Measurements from ENCODE around the gene GRIN2A. TPM values are rescaled to one million over a fixed set of nuclear protein-coding genes. Genes with fewer than 3 reads are reported as not detected.

The GRIN2A gene
- under 1 TPM in 1 of 2 donors, not detected in 1; under 0.01 TPM for total RNA-seq

GRCh38 chr16:10182222-10183053 lies at the start of gene GRIN2A:
GRIN2A (minus strand) TSS chr16:10182428; CDS start chr16:10180411, 2,017 bp downstream.

Small RNAs within 50 kb of the gene (small RNA-seq; reads per million reads assigned to genes)
- 0 to 0.04 reads per million in 2 donors for gene RN7SL493P

Other genes starting within 250 kb of the GRIN2A start
- gene ATF7IP2, start 203.6 kb upstream of the GRIN2A start, total RNA-seq = 10 to 100 TPM in 1 of 2 donors, 1 to 10 TPM in 1; 3.1 to 26.0 TPM

Data from melanocyte of skin (primary cell).